Upper lobe of right lung (tissue), 1 donor: ENCODE measurements around the gene ENPP7. TPM values are rescaled to one million over a fixed set of nuclear protein-coding genes. Genes with fewer than 3 reads are reported as not detected.

Experiments
- ATAC-seq: fragments of 200-7000 bp; cut with Tn5 transposase; one replicate; pipeline ENCODE4 v1.9.1; 2020; ENCODE audit warnings: mild to moderate bottlenecking, moderate library complexity
- DNase-seq: peaks from one replicate; pipeline ENCODE4 v3.0.0-alpha.2; 2020
- H3K27ac ChIP-seq: fragments of 200-600 bp; one replicate; pipeline ENCODE4 v1.8.0; 2022
- H3K27me3 ChIP-seq: fragments of 200-600 bp; one replicate; pipeline ENCODE4 v1.8.0; 2022; ENCODE audit warnings: mild to moderate bottlenecking
- H3K36me3 ChIP-seq: fragments of 200-600 bp; one replicate; pipeline ENCODE4 v1.8.0; 2022
- H3K4me1 ChIP-seq: fragments of 200-600 bp; one replicate; pipeline ENCODE4 v1.8.0; 2022
- H3K4me3 ChIP-seq: fragments of 200-600 bp; one replicate; pipeline ENCODE4 v1.8.0; 2022; ENCODE audit warnings: mild to moderate bottlenecking
- H3K9me3 ChIP-seq: fragments of 200-600 bp; one replicate; pipeline ENCODE4 v1.8.0; 2022
- intact Hi-C: fragments of 100-400 bp; cut with DNase I; formaldehyde crosslinking; loops from one replicate; pipeline ENCODE4 v1.11.0; 2022
- total RNA-seq: library from RNA; stranded (reverse); fragmentation: NEBNext Ultra II Directional; extraction: Animal tissue kit (Norgen Biotek cat#: 25700); gene quantifications from one replicate; pipeline ENCODE4 v1.2.1, GENCODE V29; 2021
- TF ChIP-seq, protein P1 (sequence below): fragments of 200-600 bp; IDR thresholded peaks from one replicate; pipeline ENCODE4 v1.8.0; 2022; ENCODE audit warnings: antibody characterized with exemption
- donor health status: DM: no; HTN: yes; CAD: no; lungs with severe emphysema.

Gene ENPP7
- total RNA-seq, 1 donor from 2014 or later: not detected

- H3K9me3 ChIP-seq: no peaks in the 10 kb centered on the region
- intact Hi-C loops: loop anchor here (10.0 kb wide), 2 partner anchors 134 to 194 kb away; no protein-coding TSS in a partner anchor
- peaks cover 54% of the 10 kb centered on the region for H3K27me3 ChIP-seq
- H3K36me3 ChIP-seq: no peaks in the 10 kb centered on the region
- DNase-seq: peak; percentile 36
- no peak overlapping the region for H3K4me3 ChIP-seq
- no peak for ATAC-seq
- H3K27ac ChIP-seq: no peak overlapping the region
- TF ChIP-seq, protein P1, sequence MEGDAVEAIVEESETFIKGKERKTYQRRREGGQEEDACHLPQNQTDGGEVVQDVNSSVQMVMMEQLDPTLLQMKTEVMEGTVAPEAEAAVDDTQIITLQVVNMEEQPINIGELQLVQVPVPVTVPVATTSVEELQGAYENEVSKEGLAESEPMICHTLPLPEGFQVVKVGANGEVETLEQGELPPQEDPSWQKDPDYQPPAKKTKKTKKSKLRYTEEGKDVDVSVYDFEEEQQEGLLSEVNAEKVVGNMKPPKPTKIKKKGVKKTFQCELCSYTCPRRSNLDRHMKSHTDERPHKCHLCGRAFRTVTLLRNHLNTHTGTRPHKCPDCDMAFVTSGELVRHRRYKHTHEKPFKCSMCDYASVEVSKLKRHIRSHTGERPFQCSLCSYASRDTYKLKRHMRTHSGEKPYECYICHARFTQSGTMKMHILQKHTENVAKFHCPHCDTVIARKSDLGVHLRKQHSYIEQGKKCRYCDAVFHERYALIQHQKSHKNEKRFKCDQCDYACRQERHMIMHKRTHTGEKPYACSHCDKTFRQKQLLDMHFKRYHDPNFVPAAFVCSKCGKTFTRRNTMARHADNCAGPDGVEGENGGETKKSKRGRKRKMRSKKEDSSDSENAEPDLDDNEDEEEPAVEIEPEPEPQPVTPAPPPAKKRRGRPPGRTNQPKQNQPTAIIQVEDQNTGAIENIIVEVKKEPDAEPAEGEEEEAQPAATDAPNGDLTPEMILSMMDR: no peak
- peaks cover 11% of the 10 kb centered on the region for H3K4me1 ChIP-seq
These were observed 50.4 kb downstream of the ENPP7 start for GRCh38 chr17:79781012-79781650.

GRCh38 chr17:79781736-79782575, 51.2 kb downstream of the ENPP7 start:
- peak; percentile 56 for DNase-seq
- TF ChIP-seq, protein P1: no peak
- Histone ChIP-seq H3K27ac (no peak overlapping the region), H3K36me3 (no peaks in the 10 kb centered on the region), H3K4me3 (no peak overlapping the region), H3K4me1 (peaks cover 11% of the 10 kb centered on the region), H3K27me3 (peaks cover 54% of the 10 kb centered on the region), H3K9me3 (no peaks in the 10 kb centered on the region)
- intact Hi-C loops: loop anchor here (10.0 kb wide), 2 partner anchors 133 to 193 kb away; no protein-coding TSS in a partner anchor
- ATAC-seq: no peak

GRCh38 chr17:79783891-79784290, 53.1 kb downstream of the ENPP7 start:
- peaks cover 2% of the 10 kb centered on the region for H3K4me1 ChIP-seq
- no peaks in the 10 kb centered on the region for H3K36me3 ChIP-seq
- peaks cover 58% of the 10 kb centered on the region for H3K27me3 ChIP-seq
- TF ChIP-seq, protein P1: no peak
- intact Hi-C loops: loop anchor here (10.0 kb wide), 2 partner anchors 131 to 191 kb away; no protein-coding TSS in a partner anchor
- no peak overlapping the region for H3K27ac ChIP-seq
- ATAC-seq (no peak), DNase-seq (peak; percentile 57)
- no peak overlapping the region for H3K4me3 ChIP-seq
- no peaks in the 10 kb centered on the region for H3K9me3 ChIP-seq

- Histone ChIP-seq H3K9me3 (no peaks in the 10 kb centered on the region), H3K4me3 (no peak overlapping the region), H3K36me3 (no peaks in the 10 kb centered on the region), H3K4me1 (peaks cover 2% of the 10 kb centered on the region), H3K27me3 (peaks cover 61% of the 10 kb centered on the region), H3K27ac (no peak overlapping the region)
- TF ChIP-seq, protein P1: no peak
- DNase-seq (no peak), ATAC-seq (no peak)
- intact Hi-C loops: loop anchor here (10.0 kb wide), 2 partner anchors 130 to 190 kb away; no protein-coding TSS in a partner anchor
These were observed 53.7 kb downstream of the ENPP7 start for GRCh38 chr17:79784353-79785016.

GRCh38 chr17:79785017-79785899, 54.5 kb downstream of the ENPP7 start:
- TF ChIP-seq, protein P1: no peak
- H3K9me3 ChIP-seq: no peaks in the 10 kb centered on the region
- ATAC-seq (no peak), DNase-seq (no peak)
- intact Hi-C loops: loop anchor here (10.0 kb wide), 2 partner anchors 130 to 190 kb away; no protein-coding TSS in a partner anchor
- no peak overlapping the region for H3K27ac ChIP-seq
- no peaks in the 10 kb centered on the region for H3K36me3 ChIP-seq
- peaks cover 9% of the 10 kb centered on the region for H3K4me1 ChIP-seq
- no peak overlapping the region for H3K4me3 ChIP-seq
- peaks cover 69% of the 10 kb centered on the region for H3K27me3 ChIP-seq
